Psoas muscle (tissue), 8 donors: ENCODE results near the gene AADACL3. TPM values are rescaled to one million over a fixed set of nuclear protein-coding genes. Genes with fewer than 3 reads are reported as not detected.

Experiments used
- ATAC-seq, 4 donors: fragments of 200-7000 bp; cut with Tn5 transposase; one replicate each; pipeline ENCODE4 v1.9.1; 2020; ENCODE audit warnings: moderate library complexity in 3 of 4, mild to moderate bottlenecking in 2 of 4
- DNase-seq, 2 donors: peaks; one replicate each; pipeline ENCODE4 v3.0.0-alpha.2; 2020
- H3K27ac ChIP-seq: fragments of 200-600 bp; one replicate; pipeline ENCODE4 v1.8.0; 2022
- H3K27me3 ChIP-seq, 3 donors: fragments of 200-600 bp in 1 of 3; one replicate each; pipeline versions ENCODE4 v1.6.1 to v1.8.0; 2013 to 2022; ENCODE audit warnings: low read length in 2 of 3, mild to moderate bottlenecking in 2 of 3, moderate library complexity in 1 of 3; ENCODE audit not compliant: insufficient read depth in 3 of 3
- H3K36me3 ChIP-seq, 2 donors: fragments of 200-600 bp in 1 of 2; one replicate each; pipeline versions ENCODE4 v1.6.1 to v1.8.0; 2013 to 2022; ENCODE audit warnings: low read depth in 1 of 2, mild to moderate bottlenecking in 1 of 2, moderate library complexity in 1 of 2; ENCODE audit not compliant: insufficient read depth in 1 of 2
- H3K4me1 ChIP-seq: fragments of 200-600 bp; one replicate; pipeline ENCODE4 v1.8.0; 2022
- H3K4me3 ChIP-seq: fragments of 200-600 bp; one replicate; pipeline ENCODE4 v1.8.0; 2022; ENCODE audit warnings: mild to moderate bottlenecking
- H3K9me3 ChIP-seq: fragments of 200-600 bp; one replicate; pipeline ENCODE4 v1.8.0; 2022
- CTCF ChIP-seq: fragments of 200-600 bp; IDR thresholded peaks from one replicate; pipeline ENCODE4 v1.8.0; 2022; ENCODE audit warnings: antibody characterized with exemption
- WGBS, 3 donors: extraction: QIAGEN DNeasy Blood & Tissue Kit; methylation state at CpG; one replicate each; pipeline versions ENCODE4 v1.1.6 to v1.1.7; 2013; 5-methylcytosine and 5-hydroxymethylcytosine counted together
- intact Hi-C, 2 donors: fragments of 100-400 bp; cut with DNase I; formaldehyde crosslinking; loops; one replicate each; pipeline versions ENCODE4 v1.11.0 to v1.14.2; 2022
- polyA plus RNA-seq, 3 donors: library from polyadenylated mRNA; stranded (reverse); fragments of 200-250 nt; gene quantifications; one replicate each; pipeline ENCODE4 v1.2.3, GENCODE V29; 2013
- total RNA-seq, 4 donors: library from RNA; stranded (reverse); fragmentation: NEBNext Ultra II Directional in 2 of 4; extraction: Animal tissue kit (Norgen Biotek cat#: 25700) in 2 of 4; gene quantifications; one replicate each; pipeline versions ENCODE4 v1.2.1 to v1.2.4, GENCODE V29; 2021 to 2023
- donor health status: healthy with polysubstance abuse.
- donor health status: DM: no; HTN: no; CAD: no; lungs with moderate emphysema.
- donor health status: Bipolar disorder and iron deficiency.
- donor health status: healthy.
- donor health status: DM: yes; HTN: yes; CAD: no.
- donor health status: DM: no; HTN: no; CAD: no.
- donor health status: DM: no; HTN: no; CAD: no.
- donor health status: DM: yes; HTN: yes; CAD: no.

The AADACL3 gene
- total and polyA plus RNA-seq, 7 donors = not detected

- intact Hi-C loops = no loop called here
- ATAC-seq (no peak), DNase-seq (no peak)
- no peak for TF ChIP-seq CTCF
- Histone ChIP-seq H3K36me3 (no peaks in the 10 kb centered on the region), H3K27me3 (peaks cover 0 to 12% (median 0%) of the 10 kb centered on the region in 3 donors), H3K27ac (no peak overlapping the region), H3K4me1 (no peaks in the 10 kb centered on the region), H3K4me3 (no peak overlapping the region), H3K9me3 (no peaks in the 10 kb centered on the region)
- WGBS, 3 donors = 80 to 100% (median 95%) methylated on average over 1 of the region's 1 CpG
Measured at GRCh38 chr1:12738934-12739333, 23.0 kb downstream of the AADACL3 start.

- no peak for TF ChIP-seq CTCF
- Histone ChIP-seq H3K9me3 (no peaks in the 10 kb centered on the region), H3K36me3 (no peaks in the 10 kb centered on the region), H3K4me3 (no peak overlapping the region), H3K4me1 (no peaks in the 10 kb centered on the region), H3K27ac (no peak overlapping the region), H3K27me3 (peaks cover 0 to 12% (median 0%) of the 10 kb centered on the region in 3 donors)
- DNase-seq (no peak), ATAC-seq (no peak)
- intact Hi-C loops = no loop called here
- 73 to 80% (median 75%) methylated on average over 5 of the region's 5 CpGs for WGBS, 3 donors
Measured at GRCh38 chr1:12739613-12740012, 23.7 kb downstream of the AADACL3 start.

GRCh38 chr1:12741946-12742345 lies 26.0 kb downstream of the AADACL3 start:
- no peak overlapping the region for H3K4me3 ChIP-seq
- ATAC-seq (no peak), DNase-seq (no peak)
- 71 to 85% (median 78%) methylated on average over 3 of the region's 3 CpGs for WGBS, 3 donors
- no peaks in the 10 kb centered on the region for H3K36me3 ChIP-seq
- peaks cover 0 to 5% (median 0%) of the 10 kb centered on the region in 3 donors for H3K27me3 ChIP-seq
- no peaks in the 10 kb centered on the region for H3K9me3 ChIP-seq
- no peak for TF ChIP-seq CTCF
- H3K27ac ChIP-seq = no peak overlapping the region
- no peaks in the 10 kb centered on the region for H3K4me1 ChIP-seq
- intact Hi-C loops = no loop called here

- WGBS, 3 donors = 70 to 81% (median 80%) methylated on average over 3 of the region's 3 CpGs
- no peak for ATAC-seq
- H3K36me3 ChIP-seq = no peaks in the 10 kb centered on the region
- no peak overlapping the region for H3K27ac ChIP-seq
- DNase-seq = no peak
- intact Hi-C loops = no loop called here
- H3K4me3 ChIP-seq = no peak overlapping the region
- H3K4me1 ChIP-seq = no peaks in the 10 kb centered on the region
- peaks cover 21% of the 10 kb centered on the region for H3K9me3 ChIP-seq
- H3K27me3 ChIP-seq = peaks cover 0 to 4% (median 0%) of the 10 kb centered on the region in 3 donors
- no peak for TF ChIP-seq CTCF
Measured at GRCh38 chr1:12745126-12745991, 29.4 kb downstream of the AADACL3 start.

GRCh38 chr1:12745992-12746323 lies 30.0 kb downstream of the AADACL3 start, which contains the start of gene CFAP107:
Gene CFAP107 (plus strand): TSS chr1:12746200. CDS start chr1:12746431, 231 bp downstream.
- ATAC-seq = peak in 1 of 4 donors; percentile 72
- no peak for DNase-seq
- peaks cover 0 to 6% (median 0%) of the 10 kb centered on the region in 3 donors for H3K27me3 ChIP-seq
- no peak for TF ChIP-seq CTCF
- no peaks in the 10 kb centered on the region for H3K4me1 ChIP-seq
- 10 to 30% (median 19%) methylated on average over 2 of the region's 2 CpGs for WGBS, 3 donors
- intact Hi-C loops = no loop called here
- H3K9me3 ChIP-seq = peaks cover 21% of the 10 kb centered on the region
- H3K27ac ChIP-seq = no peak within 1 kb of the TSS
- no peaks in the 10 kb centered on the region for H3K36me3 ChIP-seq
- no peak within 1 kb of the TSS for H3K4me3 ChIP-seq
